NAMALWA (cell line): ENCODE data around the gene SEZ6L.
A peak's percentile ranks its signal among the peaks of the same experiment; 100 is the strongest.

Source experiments
- DNase-seq: peaks from one replicate; pipeline ENCODE4 v3.0.0-alpha.2; 2015; ENCODE audit warnings: low spot score

The SEZ6L gene

DNA sequence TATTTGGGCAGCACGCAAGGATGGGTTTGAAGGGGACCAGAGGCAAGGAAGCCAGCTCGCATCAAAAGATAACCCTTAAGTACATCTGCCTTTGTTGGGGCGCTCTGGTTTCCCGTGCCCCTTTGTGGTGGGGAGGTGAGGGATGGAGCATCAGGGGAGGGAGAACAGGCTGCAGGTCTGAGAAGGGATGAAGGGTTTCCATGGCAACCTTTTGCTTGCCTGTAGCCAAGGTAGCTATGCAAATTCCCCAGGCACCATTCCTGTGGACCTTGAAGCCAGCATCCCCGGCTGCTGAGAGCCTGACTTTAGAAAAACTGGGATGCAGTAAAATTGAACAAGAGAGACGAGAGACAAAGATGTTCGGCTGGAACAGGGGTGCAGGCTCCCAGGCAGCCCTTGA, 75.7 kb downstream of the SEZ6L start:
- no peak for DNase-seq

DNA sequence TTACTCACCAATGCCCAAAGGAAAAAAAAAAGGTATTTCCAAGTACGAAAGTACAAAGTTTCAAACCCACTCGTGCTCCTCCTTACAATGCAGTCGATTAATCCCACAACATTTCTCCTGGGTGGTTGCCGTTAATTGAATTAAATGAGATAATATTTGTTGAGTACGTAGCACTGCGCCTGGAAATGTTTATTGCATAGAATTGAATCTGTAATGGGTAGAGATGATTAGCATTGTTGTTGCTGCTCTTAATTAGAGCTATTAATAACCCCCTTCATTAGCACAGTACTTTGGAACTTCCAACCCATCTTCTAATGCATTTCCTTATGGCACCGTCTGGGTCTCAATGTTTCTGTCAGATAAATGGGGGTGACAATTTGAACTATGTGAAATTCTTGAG, 77.3 kb downstream of the SEZ6L start:
- no peak for DNase-seq

GRCh38 chr22:26251869-26252268, 82.6 kb downstream of the SEZ6L start:
- DNase-seq: no peak

DNA sequence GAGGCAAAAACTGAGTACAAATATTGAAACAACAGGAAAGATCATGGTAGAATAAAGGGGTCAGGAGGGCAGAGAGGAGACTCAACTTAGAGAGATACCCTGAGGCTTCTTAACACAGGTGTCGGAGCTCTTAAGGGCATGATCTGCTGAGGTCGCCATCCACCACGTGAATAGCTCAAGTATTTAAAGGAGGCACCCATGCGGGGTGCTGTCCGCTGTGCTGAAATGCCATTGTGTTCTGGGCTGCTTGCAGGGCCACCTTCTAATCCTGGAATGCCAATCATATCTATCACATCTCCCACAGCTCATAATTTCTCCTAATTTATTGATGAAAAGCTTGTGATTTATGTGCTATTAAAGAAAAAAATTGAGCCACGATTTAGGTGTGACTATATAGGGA, 90.2 kb downstream of the SEZ6L start:
- DNase-seq: peak; percentile 45

DNA sequence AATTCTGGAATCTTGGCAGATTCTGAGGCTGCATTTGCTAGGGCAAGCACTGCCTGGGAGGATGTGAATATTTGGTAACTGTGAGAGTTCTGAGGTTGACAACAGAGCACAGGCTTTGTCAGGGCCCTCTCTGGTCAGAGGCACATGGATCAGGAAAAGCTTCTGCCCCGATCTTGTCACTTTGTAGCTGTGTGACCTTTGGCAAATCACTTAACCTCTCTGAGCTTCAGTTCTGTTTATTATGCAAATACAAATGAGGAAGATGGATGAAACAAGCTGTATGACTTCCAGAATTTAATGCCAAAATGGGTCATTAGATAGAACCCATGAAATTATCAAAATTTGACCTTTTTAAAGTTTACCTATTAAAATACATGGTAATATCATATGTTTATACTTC, 94.9 kb downstream of the SEZ6L start:
- DNase-seq: no peak

DNA sequence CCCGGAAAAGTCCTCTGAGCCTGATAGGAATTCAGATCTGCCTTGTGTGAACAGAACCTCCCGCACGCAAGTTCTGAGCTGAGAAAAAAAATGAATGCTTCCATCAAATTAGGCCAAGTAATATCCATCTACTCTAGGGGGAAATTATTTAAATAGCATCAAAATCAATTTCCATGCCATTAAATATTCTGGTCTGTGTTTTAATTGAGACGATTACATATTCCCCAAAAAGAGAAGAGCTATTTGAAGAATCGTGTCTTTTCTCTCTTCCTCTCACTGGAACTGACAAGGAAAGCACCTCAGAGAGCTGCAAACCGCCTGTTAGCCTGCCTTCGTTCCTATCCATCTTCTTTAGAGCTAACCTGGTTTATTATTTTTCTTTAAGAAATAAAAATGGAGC, 96.0 kb downstream of the SEZ6L start:
- no peak for DNase-seq

GRCh38 chr22:26265909-26266308, 96.6 kb downstream of the SEZ6L start:
- DNase-seq: no peak

- no peak for DNase-seq
Observed at GRCh38 chr22:26267856-26268255, 98.6 kb downstream of the SEZ6L start.

DNA sequence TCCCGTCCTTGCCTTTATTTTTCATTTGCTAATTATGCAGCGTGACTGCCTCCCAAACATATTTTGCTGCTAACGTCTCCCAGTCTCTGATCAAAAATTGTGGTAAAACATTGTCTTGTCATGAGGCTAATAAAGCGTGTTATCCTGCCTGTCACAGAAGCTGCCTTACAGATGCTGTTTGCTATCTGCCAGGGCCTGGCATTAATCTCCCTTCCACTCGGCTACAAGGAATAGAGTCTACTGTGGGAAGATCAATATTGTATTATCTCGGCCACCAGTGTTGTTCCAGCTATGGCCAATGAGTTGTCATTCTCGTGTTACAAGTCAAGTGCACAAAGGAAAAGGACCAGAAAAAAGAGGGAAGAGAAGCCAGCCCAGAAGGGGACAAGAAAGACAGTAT, 100.3 kb downstream of the SEZ6L start:
- no peak for DNase-seq

DNA sequence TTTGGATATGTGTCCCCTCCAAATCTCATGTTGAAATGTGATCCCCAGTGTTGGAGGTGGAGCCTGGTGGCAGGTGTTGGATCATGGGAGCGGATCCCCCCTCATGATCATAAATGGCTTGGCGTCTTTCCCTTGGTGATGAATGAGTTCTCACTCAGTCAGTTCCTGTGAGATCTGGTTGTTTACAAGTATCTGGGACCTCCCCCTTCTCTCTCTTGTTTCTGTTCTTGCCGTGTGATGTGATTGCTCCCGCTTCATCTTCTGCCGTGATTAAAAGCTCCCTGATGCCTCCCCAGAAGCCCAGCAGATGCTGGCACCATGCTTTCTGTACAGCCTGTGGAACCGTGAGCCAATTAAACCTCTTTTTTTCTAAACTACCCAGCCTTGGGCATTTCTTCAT, 102.2 kb downstream of the SEZ6L start:
- DNase-seq: no peak

- no peak for DNase-seq
Observed at GRCh38 chr22:26273011-26273675, 103.9 kb downstream of the SEZ6L start.

- DNase-seq: no peak
Observed at GRCh38 chr22:26276529-26277160, 107.4 kb downstream of the SEZ6L start.

- DNase-seq: no peak
Observed at GRCh38 chr22:26281941-26282340, 112.7 kb downstream of the SEZ6L start.

GRCh38 chr22:26283330-26283729, 114.1 kb downstream of the SEZ6L start:
- no peak for DNase-seq

DNA sequence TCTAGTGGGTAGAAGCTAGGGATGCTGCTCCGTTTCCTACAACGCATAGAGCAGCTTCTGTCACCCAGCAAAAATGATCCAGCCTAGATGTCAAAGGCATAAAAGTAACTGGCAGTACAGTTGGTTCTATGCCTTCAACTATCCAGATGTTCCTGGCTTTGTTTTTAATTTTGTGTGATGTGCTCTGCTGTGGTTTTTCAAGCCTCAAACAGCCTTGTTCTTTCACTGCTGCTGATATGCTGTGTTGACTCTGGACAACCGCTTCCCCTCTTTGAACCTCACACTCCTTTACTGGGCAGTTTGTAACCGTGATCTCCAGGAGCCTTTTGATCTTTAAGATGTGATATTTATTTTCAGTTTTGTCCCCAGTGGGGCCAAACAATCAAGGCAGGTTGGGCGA, 116.4 kb downstream of the SEZ6L start:
- DNase-seq: no peak

DNA sequence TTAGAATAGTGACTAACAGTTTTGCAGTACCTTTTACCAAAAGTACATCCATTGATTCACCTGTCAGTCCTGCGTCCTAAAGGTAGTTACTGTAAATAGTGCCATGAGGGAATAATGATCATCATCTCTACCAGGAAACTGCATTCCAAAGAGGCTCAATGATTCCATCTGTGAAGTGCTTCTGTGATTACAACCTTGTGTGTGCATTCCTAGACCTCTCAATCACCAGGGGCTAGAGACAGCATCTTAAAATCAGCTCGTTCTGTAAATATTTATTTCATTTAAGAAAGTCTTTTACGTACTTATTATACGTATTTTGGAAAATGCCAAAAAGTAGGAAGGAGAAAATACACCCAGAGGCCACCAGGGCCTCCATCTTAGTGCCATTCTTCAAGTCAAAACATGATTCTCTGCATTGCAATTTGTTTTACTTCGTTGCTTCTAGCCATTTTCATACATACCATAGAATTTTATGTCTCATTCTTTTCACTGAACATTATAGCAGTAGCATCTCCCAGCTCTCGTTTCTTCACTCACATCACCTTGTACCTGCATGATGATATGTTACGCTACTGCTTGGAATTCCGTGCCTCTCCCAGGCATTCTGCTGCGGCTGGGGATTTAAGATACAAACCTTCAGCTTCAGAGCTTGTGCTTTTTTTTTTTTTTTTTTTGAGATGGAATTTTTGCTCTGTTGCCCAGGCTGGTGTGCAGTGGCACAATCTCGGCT, 117.0 kb downstream of the SEZ6L start:
- DNase-seq: no peak

DNA sequence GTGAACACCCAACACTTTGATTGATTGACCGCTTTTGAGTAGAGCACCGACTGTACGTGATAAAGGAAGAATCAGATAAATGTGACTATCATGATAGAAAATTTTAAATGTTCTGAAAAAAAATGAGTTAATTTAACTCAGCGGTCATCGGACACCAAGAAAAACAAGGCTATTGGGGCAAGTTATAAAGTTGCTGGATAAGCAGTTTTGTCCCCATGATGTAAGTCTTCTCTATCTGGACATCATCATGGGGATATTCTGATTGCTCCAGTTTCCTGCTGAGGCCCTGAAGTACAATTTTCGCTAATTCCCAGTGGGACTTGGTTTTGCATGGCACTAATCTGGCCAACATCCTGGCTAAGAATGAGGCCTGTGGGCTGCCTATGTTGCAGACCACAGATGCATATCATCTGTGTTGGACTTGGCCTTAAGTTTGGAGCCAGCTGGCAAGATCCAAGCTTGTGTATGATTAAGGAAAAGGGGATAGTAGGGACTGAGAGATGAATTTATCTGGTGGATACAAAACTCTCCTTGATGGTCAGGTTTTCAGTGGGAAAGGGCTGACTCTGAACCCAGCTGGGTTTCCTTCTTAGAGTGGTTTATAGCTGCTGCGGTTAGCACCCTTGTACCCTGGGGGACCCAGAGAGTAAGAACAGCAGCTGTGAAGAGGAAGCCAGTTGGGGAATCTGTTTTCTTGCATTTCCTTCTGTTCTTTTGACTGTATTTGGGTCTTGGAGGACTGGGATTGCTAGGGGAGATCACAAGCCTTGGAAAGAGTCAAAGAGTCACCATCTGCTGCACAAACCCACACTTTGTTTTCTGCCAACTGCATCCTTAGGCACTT, 118.3 kb downstream of the SEZ6L start:
- no peak for DNase-seq

DNA sequence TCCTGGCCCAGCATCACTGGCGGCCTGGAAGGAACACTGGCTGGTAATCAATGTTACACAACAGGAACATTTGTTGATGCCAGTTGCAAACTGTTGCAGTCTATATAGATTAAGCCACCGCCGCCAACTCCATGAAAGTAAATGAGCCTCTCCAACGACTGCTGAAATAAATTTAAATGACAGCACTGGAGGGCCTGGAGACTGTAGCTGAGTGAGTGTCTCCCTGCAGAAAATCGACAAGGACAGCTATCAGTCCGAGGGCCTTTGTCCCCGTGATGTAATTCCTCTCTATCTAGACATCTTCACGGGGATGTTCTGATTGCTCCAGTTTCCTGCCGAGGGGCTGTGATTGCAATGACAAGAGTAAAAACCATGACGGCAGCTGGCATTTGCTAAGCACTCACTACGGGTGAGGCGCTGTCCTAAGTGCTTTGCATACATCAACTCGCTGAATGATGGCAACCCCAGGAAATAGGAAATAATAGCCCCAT, 120.4 kb downstream of the SEZ6L start:
- no peak for DNase-seq

GRCh38 chr22:26291940-26292666, 122.8 kb downstream of the SEZ6L start:
- DNase-seq: no peak

GRCh38 chr22:26292667-26292995, 123.4 kb downstream of the SEZ6L start:
- no peak for DNase-seq

DNA sequence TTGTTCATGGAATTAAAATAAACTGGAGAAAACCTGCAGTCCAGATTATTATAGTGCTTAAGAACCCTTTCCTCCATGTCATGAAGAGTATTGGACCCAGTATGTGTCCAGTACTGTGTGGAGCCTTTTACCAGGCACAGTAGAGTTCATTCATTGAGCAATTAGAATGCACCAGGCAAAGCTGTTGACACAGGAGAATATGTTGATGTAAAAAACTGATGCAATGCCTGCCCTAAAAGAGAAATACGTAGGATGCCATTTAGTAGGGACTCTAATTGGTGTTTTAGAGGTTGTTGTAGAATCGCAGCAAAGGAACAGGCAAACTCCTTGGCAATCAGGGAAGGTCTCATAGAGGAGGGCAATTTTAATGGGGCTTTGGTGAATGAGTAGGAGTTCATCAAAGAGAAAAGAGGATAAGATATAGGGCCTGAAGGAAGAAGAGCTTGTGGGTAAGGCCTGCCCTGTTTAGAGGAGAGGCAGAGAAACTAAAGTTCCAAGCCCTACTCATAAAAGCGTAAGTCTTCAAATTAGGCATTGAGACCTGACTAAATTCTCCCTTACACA, 126.4 kb downstream of the SEZ6L start:
- no peak for DNase-seq
